HG02943 (cell line): ENCODE data around the gene GABPA.
"Not testable (repeated sequence)": the region's sequence is repeated elsewhere in the genome, so short reads cannot be mapped to it uniquely, and the experiment has no call there.

Source experiments
- ATAC-seq: cut with Tn5 transposase; IDR thresholded peaks from one replicate; pipeline ENCODE4 v1.9.1; 2021; ENCODE audit warnings: mild to moderate bottlenecking, low read depth, moderate library complexity; ENCODE audit not compliant: unreplicated experiment

GABPA gene

GRCh38 chr21:25735646-25736597, 1.1 kb downstream of the GABPA start:
- ATAC-seq, result peak; percentile 7

- no peak for ATAC-seq
These were observed 2.6 kb downstream of the GABPA start for GRCh38 chr21:25737421-25737820.

GRCh38 chr21:25742900-25743299, 8.1 kb downstream of the GABPA start:
- no peak for ATAC-seq

- ATAC-seq, result no peak
These were observed 10.1 kb downstream of the GABPA start for GRCh38 chr21:25744854-25745253.

GRCh38 chr21:25750085-25750484, 15.3 kb downstream of the GABPA start:
- no peak for ATAC-seq

- ATAC-seq, result no peak
These were observed 17.6 kb downstream of the GABPA start for GRCh38 chr21:25752416-25752815.

- no peak for ATAC-seq
These were observed 21.6 kb downstream of the GABPA start for GRCh38 chr21:25756190-25756932.

- ATAC-seq, result no peak
These were observed 22.8 kb downstream of the GABPA start for GRCh38 chr21:25757531-25757930.

GRCh38 chr21:25759573-25759972, 24.8 kb downstream of the GABPA start:
- ATAC-seq, result no peak

- no peak for ATAC-seq
These were observed 25.3 kb downstream of the GABPA start for GRCh38 chr21:25760061-25760460.

- no peak for ATAC-seq
These were observed 25.9 kb downstream of the GABPA start for GRCh38 chr21:25760677-25761076.

- no peak for ATAC-seq
These were observed 29.3 kb downstream of the GABPA start for GRCh38 chr21:25764065-25764464.

- no peak for ATAC-seq
These were observed 33.1 kb downstream of the GABPA start for GRCh38 chr21:25767921-25768320.

GRCh38 chr21:25772686-25773085, 37.9 kb downstream of the GABPA start:
- ATAC-seq, result no peak

- ATAC-seq, result no peak
These were observed 41.7 kb downstream of the GABPA start for GRCh38 chr21:25776440-25776839.

GRCh38 chr21:25778126-25778875, 43.5 kb downstream of the GABPA start:
- ATAC-seq, result not testable (repeated sequence)

GRCh38 chr21:25788677-25789076, 53.9 kb downstream of the GABPA start:
- ATAC-seq, result no peak

- no peak for ATAC-seq
These were observed 55.5 kb downstream of the GABPA start for GRCh38 chr21:25790122-25790877.

- ATAC-seq, result no peak
These were observed 56.1 kb downstream of the GABPA start for GRCh38 chr21:25790878-25791204.

- ATAC-seq, result no peak
These were observed 56.5 kb downstream of the GABPA start for GRCh38 chr21:25791319-25791718.
